ENCODE data around the gene AKAP13.

AKAP13 gene

DNA sequence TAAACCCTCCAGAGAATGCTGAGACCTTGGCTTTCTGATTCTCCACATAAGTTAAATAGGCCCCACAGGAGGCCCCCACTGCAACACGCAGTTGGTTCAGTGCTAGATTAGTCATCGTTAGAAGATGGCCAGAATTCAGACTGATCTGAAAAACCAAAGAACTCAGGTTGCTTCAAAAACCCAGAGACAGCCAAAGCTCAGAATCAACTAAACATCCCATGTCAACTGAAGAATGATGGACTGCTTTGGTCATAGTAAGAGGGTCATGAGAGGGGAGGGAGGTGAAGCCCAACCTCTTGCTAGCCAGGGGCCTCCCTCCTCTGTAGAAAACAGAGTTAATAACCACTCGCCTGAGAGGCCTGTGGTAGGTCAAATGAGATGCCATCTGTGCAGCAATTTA, 93.1 kb downstream of the AKAP13 start:
- TF ChIP-seq, protein P1, sequence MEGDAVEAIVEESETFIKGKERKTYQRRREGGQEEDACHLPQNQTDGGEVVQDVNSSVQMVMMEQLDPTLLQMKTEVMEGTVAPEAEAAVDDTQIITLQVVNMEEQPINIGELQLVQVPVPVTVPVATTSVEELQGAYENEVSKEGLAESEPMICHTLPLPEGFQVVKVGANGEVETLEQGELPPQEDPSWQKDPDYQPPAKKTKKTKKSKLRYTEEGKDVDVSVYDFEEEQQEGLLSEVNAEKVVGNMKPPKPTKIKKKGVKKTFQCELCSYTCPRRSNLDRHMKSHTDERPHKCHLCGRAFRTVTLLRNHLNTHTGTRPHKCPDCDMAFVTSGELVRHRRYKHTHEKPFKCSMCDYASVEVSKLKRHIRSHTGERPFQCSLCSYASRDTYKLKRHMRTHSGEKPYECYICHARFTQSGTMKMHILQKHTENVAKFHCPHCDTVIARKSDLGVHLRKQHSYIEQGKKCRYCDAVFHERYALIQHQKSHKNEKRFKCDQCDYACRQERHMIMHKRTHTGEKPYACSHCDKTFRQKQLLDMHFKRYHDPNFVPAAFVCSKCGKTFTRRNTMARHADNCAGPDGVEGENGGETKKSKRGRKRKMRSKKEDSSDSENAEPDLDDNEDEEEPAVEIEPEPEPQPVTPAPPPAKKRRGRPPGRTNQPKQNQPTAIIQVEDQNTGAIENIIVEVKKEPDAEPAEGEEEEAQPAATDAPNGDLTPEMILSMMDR (IDR thresholded peaks at IDR 0.05): no peak

DNA sequence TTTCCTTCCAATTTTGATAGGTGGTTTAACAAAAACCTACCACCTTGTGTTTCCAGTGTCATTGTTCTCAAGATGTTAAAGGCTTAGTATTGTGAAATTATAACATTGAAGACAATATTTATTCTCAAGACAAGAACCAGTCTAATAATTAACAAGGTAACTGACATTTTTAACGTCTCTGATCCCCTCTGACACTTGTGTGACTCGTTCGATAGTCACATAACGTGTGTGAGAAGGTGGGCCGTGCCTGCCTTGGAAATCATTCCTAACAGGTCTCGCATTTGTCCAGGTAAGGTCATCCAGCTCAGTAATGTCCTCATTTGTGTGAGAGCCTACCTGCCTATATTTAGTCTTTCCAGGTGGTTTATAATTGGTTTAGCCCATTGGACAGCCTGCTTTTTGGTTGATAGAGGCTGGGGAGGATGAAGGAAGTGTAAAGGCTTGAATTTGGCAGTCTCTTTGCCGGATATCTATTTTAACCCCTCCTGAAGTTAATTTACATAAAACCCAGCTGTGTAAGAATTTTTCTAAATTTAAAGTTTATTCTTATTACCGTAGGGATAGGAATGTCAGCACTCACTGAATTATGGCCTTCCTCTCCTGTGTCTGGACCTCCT, 94.4 kb downstream of the AKAP13 start:
- TF ChIP-seq, protein P1 (IDR thresholded peaks at IDR 0.05): no peak

DNA sequence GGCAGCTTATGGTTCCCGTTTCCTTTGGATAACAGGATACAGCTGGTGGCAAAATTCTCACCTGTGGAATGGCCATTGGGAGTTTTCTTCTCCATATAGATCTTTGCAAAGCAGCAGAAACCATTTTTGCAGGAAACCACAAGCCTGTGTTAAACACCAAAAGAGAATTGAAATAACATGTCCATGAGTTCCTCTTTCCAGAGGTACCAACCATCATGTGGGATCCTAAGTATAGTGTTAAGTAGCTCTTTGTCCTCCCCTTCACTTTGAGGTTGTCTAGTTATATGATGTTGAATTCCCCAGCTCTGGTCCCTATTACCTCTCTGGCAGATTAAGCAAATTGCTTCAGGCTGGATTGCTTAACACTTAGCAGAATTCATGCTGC, 94.9 kb downstream of the AKAP13 start:
- TF ChIP-seq, protein P1 (IDR thresholded peaks at IDR 0.05): no peak

DNA sequence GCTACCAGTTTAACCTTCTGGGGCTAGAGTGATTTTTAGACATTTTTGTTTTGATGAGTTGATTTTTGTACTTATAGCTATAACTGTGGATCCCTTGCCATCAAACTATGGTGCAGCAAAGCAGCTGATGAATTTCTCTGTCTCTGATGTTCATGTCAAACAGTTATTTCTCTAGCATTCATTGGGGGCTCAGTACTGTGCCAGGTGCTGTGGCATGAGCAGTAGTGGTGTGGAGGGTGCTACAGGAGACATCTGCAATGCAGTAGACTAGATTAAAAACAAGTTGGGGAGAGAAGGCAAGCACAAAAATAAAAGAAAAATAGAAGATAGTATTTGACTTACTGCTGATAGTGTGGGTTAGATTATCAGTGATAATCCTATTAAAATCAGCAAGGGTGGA, 95.3 kb downstream of the AKAP13 start:
- TF ChIP-seq, protein P1 (IDR thresholded peaks at IDR 0.05): no peak

DNA sequence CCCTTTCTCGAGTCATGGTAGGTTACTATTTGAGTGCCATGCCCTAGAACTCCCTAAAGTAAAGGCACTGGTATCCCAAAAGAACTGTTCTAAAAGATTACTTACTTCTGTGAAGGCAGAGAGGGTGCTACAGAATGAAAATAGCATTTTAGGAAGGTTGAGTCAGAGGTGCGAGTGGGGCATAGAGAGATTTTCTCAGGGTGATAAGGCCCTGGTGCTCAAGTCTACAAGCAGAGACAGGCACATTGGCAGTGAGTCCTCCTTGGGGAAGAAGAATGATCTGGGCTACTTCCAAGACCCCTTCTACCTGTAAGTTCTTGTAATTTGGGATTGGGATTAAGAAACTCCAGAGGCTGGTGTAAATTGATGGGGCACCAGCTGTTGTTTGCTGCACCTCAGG, 96.7 kb downstream of the AKAP13 start:
- TF ChIP-seq, protein P1 (IDR thresholded peaks at IDR 0.05): no peak

DNA sequence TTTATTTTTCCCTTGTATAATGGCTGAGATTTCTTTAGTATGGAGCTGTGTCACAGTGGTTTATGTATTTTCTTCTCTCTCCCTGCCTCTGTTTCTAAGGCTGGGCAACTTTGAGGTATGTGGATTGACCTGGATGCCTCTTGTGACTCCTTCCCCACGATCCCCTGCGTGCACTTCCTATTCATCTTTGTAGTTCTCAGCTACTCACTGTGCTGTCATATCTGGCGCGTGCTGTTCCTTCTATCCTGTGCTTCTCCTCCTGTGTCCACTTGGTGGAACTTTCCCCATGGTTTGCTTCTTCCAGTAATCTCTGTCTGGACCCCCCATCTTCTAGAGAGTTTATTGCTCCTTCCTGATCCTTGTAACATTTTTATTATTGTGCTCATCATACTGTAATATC, 97.3 kb downstream of the AKAP13 start:
- TF ChIP-seq, protein P1 (IDR thresholded peaks at IDR 0.05): no peak; the same call in 1 of the 2 replicates

DNA sequence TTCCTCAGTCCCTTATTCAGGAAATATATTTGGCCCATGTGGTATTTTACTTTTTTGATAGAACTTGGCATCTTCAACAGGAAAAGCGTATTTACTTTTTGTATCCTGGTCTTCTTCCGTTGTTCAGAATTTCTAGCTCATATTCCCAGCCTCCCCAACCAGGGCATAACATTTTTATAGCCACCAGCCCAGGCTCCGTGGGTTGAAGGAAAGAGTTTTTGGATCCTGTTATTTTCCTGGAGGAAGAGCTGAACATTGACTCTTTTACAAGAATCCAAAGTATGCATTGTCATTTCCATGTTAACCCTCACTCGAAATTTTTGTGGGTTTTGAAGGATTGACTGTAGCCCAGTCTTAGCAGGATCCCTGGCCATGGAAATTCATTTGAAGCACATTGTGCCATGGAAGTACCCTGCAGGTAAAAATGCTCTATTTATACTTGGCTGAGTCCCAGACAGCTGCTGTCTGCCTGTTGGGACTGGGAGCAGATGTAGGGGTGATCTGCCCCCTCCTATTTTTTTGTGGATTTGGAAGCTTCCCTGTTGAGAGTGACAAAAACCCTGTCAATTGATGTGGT, 98.8 kb downstream of the AKAP13 start:
- TF ChIP-seq, protein P1 (IDR thresholded peaks at IDR 0.05): no peak

DNA sequence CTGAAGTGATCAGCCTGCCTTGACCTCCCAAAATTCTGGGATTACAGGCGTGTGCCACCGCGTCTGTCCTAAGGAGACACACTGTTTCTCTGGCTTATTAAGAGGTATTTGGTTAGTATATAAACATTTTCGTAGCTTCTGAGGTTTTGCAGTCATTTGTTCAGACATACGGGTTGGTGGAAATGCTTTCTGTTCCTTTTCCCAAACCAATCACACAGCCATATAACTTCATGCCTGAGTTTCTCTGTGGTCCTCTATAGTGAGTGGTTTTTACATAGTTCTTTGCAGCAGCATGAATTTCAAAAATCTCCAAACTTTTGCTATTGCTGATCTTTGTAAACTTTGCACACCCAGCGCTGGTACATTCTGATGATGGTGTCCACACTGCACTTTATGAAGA, 100.5 kb downstream of the AKAP13 start:
- TF ChIP-seq, protein P1 (IDR thresholded peaks at IDR 0.05): no peak
